CD4-positive, alpha-beta T cell (primary cell): Measurements from ENCODE around the gene CDK5RAP2. TPM values are rescaled to one million over a fixed set of nuclear protein-coding genes. Genes with fewer than 3 reads are reported as not detected.

Experiments used
- ATAC-seq: fragments of 200-7000 bp; cut with Tn5 transposase; one replicate; pipeline ENCODE4 v1.10.0; 2022; ENCODE audit warnings: mild to moderate bottlenecking; ENCODE audit not compliant: poor library complexity
- CTCF ChIA-PET: fragments of 350-600 bp; sonication (Branson Sonifier 250); formaldehyde crosslinking; loops from one replicate; lab custom pipeline; 2021; ENCODE audit warnings: antibody characterized with exemption, inconsistent platforms; lab: Charles Lee
- POLR2A ChIA-PET: fragments of 350-600 bp; sonication (Branson Sonifier 250); formaldehyde crosslinking; loops from one replicate; lab custom pipeline; 2021; ENCODE audit warnings: antibody characterized with exemption, inconsistent platforms; lab: Charles Lee
- DNase-seq, 14 experiments: peaks; one replicate each; pipeline ENCODE4 v3.0.0-alpha.2; 2013 to 2020; ENCODE audit warnings: mixed read lengths in 2 of 14
- H3K27ac ChIP-seq, 2 donors: one replicate each; pipeline versions ENCODE4 v1.5.1 to v1.7.0; 2013; ENCODE audit warnings: low read length in 2 of 2, low read depth in 1 of 2, mild to moderate bottlenecking in 1 of 2
- H3K27me3 ChIP-seq, 2 experiments: 1 replicate in 1 of 2; 2 replicates in 1 of 2; pipeline versions ENCODE4 v1.6.1 to v1.7.0; 2013; ENCODE audit warnings: low read length in 2 of 2, control low read depth in 1 of 2, mild to moderate bottlenecking in 1 of 2, moderate library complexity in 1 of 2; ENCODE audit not compliant: insufficient read depth in 2 of 2, control insufficient read depth in 1 of 2
- H3K36me3 ChIP-seq: one replicate; pipeline ENCODE4 v1.6.1; 2013; ENCODE audit warnings: low read length, control low read depth; ENCODE audit not compliant: insufficient read depth
- H3K4me1 ChIP-seq: one replicate; pipeline ENCODE4 v1.6.1; 2013; ENCODE audit warnings: low read length, control low read depth; ENCODE audit not compliant: insufficient read depth
- H3K4me3 ChIP-seq: one replicate; pipeline ENCODE4 v1.5.1; 2013; ENCODE audit warnings: mild to moderate bottlenecking, low read length, moderate library complexity
- H3K9me3 ChIP-seq, 2 experiments: 1 replicate in 1 of 2; 2 replicates in 1 of 2; pipeline versions ENCODE4 v1.6.1 to v1.7.0; 2013; ENCODE audit warnings: low read length in 2 of 2, mild to moderate bottlenecking in 2 of 2, control low read depth in 1 of 2, moderate library complexity in 1 of 2; ENCODE audit not compliant: control insufficient read depth in 1 of 2, insufficient read depth in 1 of 2
- H3K27ac Mint-ChIP-seq: one replicate; pipeline ENCODE4 v1.8.0; 2020; ENCODE audit warnings: mixed read lengths
- H3K27me3 Mint-ChIP-seq: one replicate; pipeline ENCODE4 v1.8.0; 2021; ENCODE audit warnings: mixed read lengths
- H3K36me3 Mint-ChIP-seq: one replicate; pipeline ENCODE4 v1.8.0; 2021; ENCODE audit warnings: low read depth, mixed read lengths
- H3K4me1 Mint-ChIP-seq: one replicate; pipeline ENCODE4 v1.8.0; 2021; ENCODE audit warnings: low read depth, mixed read lengths
- H3K4me3 Mint-ChIP-seq: one replicate; pipeline ENCODE4 v1.8.0; 2020; ENCODE audit warnings: mild to moderate bottlenecking, mixed read lengths
- H3K9me3 Mint-ChIP-seq: one replicate; pipeline ENCODE4 v1.8.0; 2020; ENCODE audit warnings: mixed read lengths
- intact Hi-C, 2 experiments: fragments of 100-400 bp; cut with DNase I in 1 of 2; cut with micrococcal nuclease in 1 of 2; formaldehyde crosslinking; loops; one replicate each; pipeline versions ENCODE4 v1.15.1 to v1.9.0; 2023 to 2025; cut with DNase I, micrococcal nuclease
- total RNA-seq, 174 experiments: library from RNA in 2 of 174; stranded (reverse) in 2 of 174; gene quantifications; one replicate each; pipeline ENCODE4 v1.2.3 and lab custom pipeline; 2021 to 2026
- TF ChIP-seq, protein P1 (sequence below): fragments of 200-600 bp; IDR thresholded peaks from one replicate; pipeline ENCODE4 v1.8.0; 2022; ENCODE audit warnings: antibody characterized with exemption, mild to moderate bottlenecking

Gene CDK5RAP2
- total RNA-seq, 2 experiments from 2014 or later = 55.0 to 56.0 TPM

DNA sequence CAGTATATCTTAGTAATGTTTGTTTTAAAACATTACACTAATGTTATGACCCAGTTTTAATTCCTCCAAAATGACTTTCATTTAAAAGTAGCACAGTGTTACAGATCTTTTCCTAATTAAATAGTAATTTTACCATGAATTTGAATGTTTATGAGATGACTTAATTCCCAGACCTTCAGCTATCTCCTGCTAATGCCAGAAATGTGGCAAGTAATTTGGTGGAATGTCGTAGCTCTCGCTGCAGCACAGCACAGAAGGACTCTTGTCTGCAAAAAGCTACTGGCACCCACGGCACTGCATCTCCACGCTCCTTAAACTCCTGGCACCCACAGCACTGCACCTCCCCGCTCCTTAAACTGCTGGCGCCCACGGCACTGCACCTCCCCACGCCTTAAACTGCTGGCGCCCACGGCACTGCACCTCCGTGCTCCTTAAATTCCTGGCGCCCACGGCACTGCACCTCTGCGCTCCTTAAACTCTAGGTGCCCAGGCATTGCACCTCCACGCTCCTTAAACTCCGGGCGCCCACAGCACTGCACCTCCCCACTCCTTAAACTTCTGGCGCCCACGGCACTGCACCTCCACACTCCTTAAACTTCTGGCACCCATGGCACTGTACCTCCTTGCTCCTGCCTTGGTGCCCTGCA is 163.1 kb downstream of the CDK5RAP2 start:
- H3K4me3 Mint-ChIP-seq = no peak overlapping the region
- Histone ChIP-seq H3K27me3 (no peaks in the 10 kb centered on the region), H3K4me1 (no peaks in the 10 kb centered on the region), H3K4me3 (no peak overlapping the region), H3K27ac (no peak overlapping the region), H3K36me3 (peaks cover 62% of the 10 kb centered on the region), H3K9me3 (no peaks in the 10 kb centered on the region)
- no peaks in the 10 kb centered on the region for H3K9me3 Mint-ChIP-seq
- no peak for DNase-seq
- H3K27ac Mint-ChIP-seq = no peak overlapping the region
- TF ChIP-seq, protein P1, sequence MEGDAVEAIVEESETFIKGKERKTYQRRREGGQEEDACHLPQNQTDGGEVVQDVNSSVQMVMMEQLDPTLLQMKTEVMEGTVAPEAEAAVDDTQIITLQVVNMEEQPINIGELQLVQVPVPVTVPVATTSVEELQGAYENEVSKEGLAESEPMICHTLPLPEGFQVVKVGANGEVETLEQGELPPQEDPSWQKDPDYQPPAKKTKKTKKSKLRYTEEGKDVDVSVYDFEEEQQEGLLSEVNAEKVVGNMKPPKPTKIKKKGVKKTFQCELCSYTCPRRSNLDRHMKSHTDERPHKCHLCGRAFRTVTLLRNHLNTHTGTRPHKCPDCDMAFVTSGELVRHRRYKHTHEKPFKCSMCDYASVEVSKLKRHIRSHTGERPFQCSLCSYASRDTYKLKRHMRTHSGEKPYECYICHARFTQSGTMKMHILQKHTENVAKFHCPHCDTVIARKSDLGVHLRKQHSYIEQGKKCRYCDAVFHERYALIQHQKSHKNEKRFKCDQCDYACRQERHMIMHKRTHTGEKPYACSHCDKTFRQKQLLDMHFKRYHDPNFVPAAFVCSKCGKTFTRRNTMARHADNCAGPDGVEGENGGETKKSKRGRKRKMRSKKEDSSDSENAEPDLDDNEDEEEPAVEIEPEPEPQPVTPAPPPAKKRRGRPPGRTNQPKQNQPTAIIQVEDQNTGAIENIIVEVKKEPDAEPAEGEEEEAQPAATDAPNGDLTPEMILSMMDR = no peak
- H3K27me3 Mint-ChIP-seq = no peaks in the 10 kb centered on the region
- H3K4me1 Mint-ChIP-seq = peaks cover 11% of the 10 kb centered on the region
- ChIA-PET POLR2A (no interaction called here), CTCF (no interaction called here)
- no peak for ATAC-seq
- intact Hi-C loops = no loop called here
- peaks cover 89% of the 10 kb centered on the region for H3K36me3 Mint-ChIP-seq

- TF ChIP-seq, protein P1 = no peak
- H3K27me3 ChIP-seq = no peaks in the 10 kb centered on the region
- Mint-ChIP-seq H3K36me3 (peaks cover 90% of the 10 kb centered on the region), H3K4me1 (peaks cover 11% of the 10 kb centered on the region), H3K4me3 (no peak overlapping the region), H3K9me3 (no peaks in the 10 kb centered on the region), H3K27me3 (no peaks in the 10 kb centered on the region), H3K27ac (no peak overlapping the region)
- no peaks in the 10 kb centered on the region for H3K4me1 ChIP-seq
- intact Hi-C loops = no loop called here
- no peak for ATAC-seq
- DNase-seq = no peak
- peaks cover 70% of the 10 kb centered on the region for H3K36me3 ChIP-seq
- H3K27ac ChIP-seq = no peak overlapping the region
- no peaks in the 10 kb centered on the region for H3K9me3 ChIP-seq
- ChIA-PET CTCF (no interaction called here), POLR2A (no interaction called here)
- no peak overlapping the region for H3K4me3 ChIP-seq
Observed at GRCh38 chr9:120413121-120414048, 166.6 kb downstream of the CDK5RAP2 start.

DNA sequence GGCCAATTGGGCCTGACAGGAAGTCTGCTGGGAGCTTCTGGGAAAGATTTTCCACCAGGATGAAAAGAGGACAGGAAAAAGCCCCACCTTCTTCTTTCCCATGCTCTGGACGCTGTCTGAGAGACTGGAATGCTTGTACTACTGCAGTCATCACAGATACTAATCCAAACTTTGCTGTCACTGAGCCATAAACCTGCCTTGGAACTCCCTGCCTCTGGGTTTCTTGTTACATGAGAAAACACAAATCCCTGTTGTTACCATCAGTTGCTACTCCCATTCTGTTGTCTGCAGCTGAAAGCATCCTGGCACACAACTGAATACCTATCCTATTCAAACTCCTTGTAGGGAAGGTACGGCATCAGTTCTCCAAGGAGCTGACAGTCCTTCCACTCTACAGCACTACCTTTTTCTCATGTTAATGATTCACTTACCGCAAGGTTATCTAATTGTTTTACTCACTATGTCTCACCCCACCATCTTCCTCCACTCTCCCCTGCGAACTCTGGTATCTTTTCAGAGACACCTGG is 167.5 kb downstream of the CDK5RAP2 start:
- CTCF ChIA-PET = no interaction called here
- H3K27me3 Mint-ChIP-seq = no peaks in the 10 kb centered on the region
- H3K27ac ChIP-seq = no peak overlapping the region
- no peak overlapping the region for H3K27ac Mint-ChIP-seq
- H3K9me3 ChIP-seq = no peaks in the 10 kb centered on the region
- no peaks in the 10 kb centered on the region for H3K9me3 Mint-ChIP-seq
- DNase-seq (no peak), ATAC-seq (no peak)
- peaks cover 5% of the 10 kb centered on the region for H3K4me1 Mint-ChIP-seq
- H3K36me3 Mint-ChIP-seq = peaks cover 90% of the 10 kb centered on the region
- no peak overlapping the region for H3K4me3 Mint-ChIP-seq
- intact Hi-C loops = no loop called here
- no peaks in the 10 kb centered on the region for H3K4me1 ChIP-seq
- POLR2A ChIA-PET = no interaction called here
- no peaks in the 10 kb centered on the region for H3K27me3 ChIP-seq
- H3K36me3 ChIP-seq = peaks cover 70% of the 10 kb centered on the region
- H3K4me3 ChIP-seq = no peak overlapping the region
- TF ChIP-seq, protein P1 = no peak
